DND-41 (cell line): ENCODE measurements around the gene RPS6KC1.

ENCODE experiments used
- ATAC-seq: fragments of 200-7000 bp; cut with Tn5 transposase; 3 replicates; pipeline ENCODE4 v1.9.1; 2021; ENCODE audit warnings: low read depth; ENCODE audit not compliant: insufficient read depth
- DNase-seq: peaks from one replicate; pipeline ENCODE4 v3.0.0-alpha.2; 2020
- H2AFZ ChIP-seq: 2 replicates; pipeline ENCODE4 v1.6.0; 2012; ENCODE audit warnings: low read depth, low read length
- H3K27ac ChIP-seq: 2 replicates; pipeline ENCODE4 v1.5.1; 2012; ENCODE audit warnings: low read length, inconsistent platforms
- H3K27me3 ChIP-seq: fragments of 200-600 bp; sonication (generic); 2 replicates; pipeline ENCODE4 v1.6.0; 2012; ENCODE audit warnings: low read length, mild to moderate bottlenecking, inconsistent platforms; ENCODE audit not compliant: insufficient read depth, poor library complexity
- H3K36me3 ChIP-seq: 2 replicates; pipeline ENCODE4 v1.5.1; 2012; ENCODE audit warnings: low read length, inconsistent platforms; ENCODE audit not compliant: insufficient read depth
- H3K4me1 ChIP-seq: 2 replicates; pipeline ENCODE4 v1.5.1; 2012; ENCODE audit warnings: mild to moderate bottlenecking, low read length; ENCODE audit not compliant: insufficient read depth
- H3K4me2 ChIP-seq: 2 replicates; pipeline ENCODE4 v1.6.0; 2012; ENCODE audit warnings: mild to moderate bottlenecking, moderate library complexity, low read length, inconsistent platforms; ENCODE audit not compliant: insufficient read depth
- H3K4me3 ChIP-seq, 2 experiments: fragments of 200-600 bp in 1 of 2; shearing (Covaris generic) in 1 of 2; 2 replicates each; pipeline ENCODE4 v1.5.1; 2012 to 2016; ENCODE audit warnings: inconsistent platforms in 2 of 2, low read length in 2 of 2, mild to moderate bottlenecking in 2 of 2, low read depth in 1 of 2, moderate library complexity in 1 of 2
- H3K79me2 ChIP-seq: 2 replicates; pipeline ENCODE4 v1.6.0; 2012; ENCODE audit warnings: low read length, inconsistent platforms; ENCODE audit not compliant: insufficient read depth
- H3K9ac ChIP-seq: 2 replicates; pipeline ENCODE4 v1.6.0; 2012; ENCODE audit warnings: low read depth, mild to moderate bottlenecking, inconsistent platforms, low read length, moderate library complexity
- H3K9me3 ChIP-seq: 2 replicates; pipeline ENCODE4 v1.5.1; 2012; ENCODE audit warnings: low read length, moderate library complexity, mild to moderate bottlenecking, inconsistent platforms; ENCODE audit not compliant: insufficient read depth, severe bottlenecking
- H4K20me1 ChIP-seq: 2 replicates; pipeline ENCODE4 v1.6.0; 2012; ENCODE audit warnings: low read length; ENCODE audit not compliant: insufficient read depth
- EZH2 ChIP-seq: IDR thresholded peaks from 3 replicates; pipeline ENCODE4 v1.6.1; 2012; ENCODE audit warnings: borderline replicate concordance, low read depth, mild to moderate bottlenecking, moderate library complexity, low read length, inconsistent platforms; ENCODE audit not compliant: severe bottlenecking
- TF ChIP-seq, protein P1 (sequence below): IDR thresholded peaks from 2 replicates; pipeline ENCODE4 v1.5.1; 2012; ENCODE audit warnings: borderline replicate concordance, low read length, moderate library complexity, mild to moderate bottlenecking; ENCODE audit not compliant: poor library complexity, severe bottlenecking; ENCODE audit errors: extremely low read depth

RPS6KC1 gene

DNA sequence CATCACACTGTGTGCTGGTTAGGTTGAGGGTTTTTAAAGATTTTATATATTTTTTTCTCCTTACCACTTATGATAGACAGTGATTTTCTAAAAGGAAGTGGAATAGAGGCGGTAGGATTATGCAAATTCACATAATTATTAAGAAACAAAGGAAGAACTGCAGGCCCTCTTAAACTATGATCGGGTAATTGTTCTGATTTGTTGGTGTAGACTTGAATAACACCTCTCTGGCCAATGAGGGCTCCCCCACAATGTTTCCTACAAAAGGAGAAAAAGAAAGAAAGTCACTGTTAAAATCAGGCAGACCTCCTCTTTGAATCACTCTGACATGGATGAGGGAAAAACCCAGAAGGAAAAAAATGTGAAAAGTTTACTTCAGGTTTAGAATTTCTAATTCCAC, 241.6 kb downstream of the RPS6KC1 start:
- H3K4me1 ChIP-seq: no peaks in the 10 kb centered on the region
- no peak overlapping the region for H3K4me3 ChIP-seq
- DNase-seq (no peak), ATAC-seq (no peak)
- H3K4me2 ChIP-seq: no peak overlapping the region
- H3K79me2 ChIP-seq: no peaks in the 10 kb centered on the region
- H2AFZ ChIP-seq: no peak overlapping the region
- no peaks in the 10 kb centered on the region for H3K9me3 ChIP-seq
- no peak overlapping the region for H3K9ac ChIP-seq
- H3K27me3 ChIP-seq: no peaks in the 10 kb centered on the region
- TF ChIP-seq, protein P1, sequence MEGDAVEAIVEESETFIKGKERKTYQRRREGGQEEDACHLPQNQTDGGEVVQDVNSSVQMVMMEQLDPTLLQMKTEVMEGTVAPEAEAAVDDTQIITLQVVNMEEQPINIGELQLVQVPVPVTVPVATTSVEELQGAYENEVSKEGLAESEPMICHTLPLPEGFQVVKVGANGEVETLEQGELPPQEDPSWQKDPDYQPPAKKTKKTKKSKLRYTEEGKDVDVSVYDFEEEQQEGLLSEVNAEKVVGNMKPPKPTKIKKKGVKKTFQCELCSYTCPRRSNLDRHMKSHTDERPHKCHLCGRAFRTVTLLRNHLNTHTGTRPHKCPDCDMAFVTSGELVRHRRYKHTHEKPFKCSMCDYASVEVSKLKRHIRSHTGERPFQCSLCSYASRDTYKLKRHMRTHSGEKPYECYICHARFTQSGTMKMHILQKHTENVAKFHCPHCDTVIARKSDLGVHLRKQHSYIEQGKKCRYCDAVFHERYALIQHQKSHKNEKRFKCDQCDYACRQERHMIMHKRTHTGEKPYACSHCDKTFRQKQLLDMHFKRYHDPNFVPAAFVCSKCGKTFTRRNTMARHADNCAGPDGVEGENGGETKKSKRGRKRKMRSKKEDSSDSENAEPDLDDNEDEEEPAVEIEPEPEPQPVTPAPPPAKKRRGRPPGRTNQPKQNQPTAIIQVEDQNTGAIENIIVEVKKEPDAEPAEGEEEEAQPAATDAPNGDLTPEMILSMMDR: no peak
- no peak for TF ChIP-seq EZH2
- no peaks in the 10 kb centered on the region for H3K36me3 ChIP-seq
- H4K20me1 ChIP-seq: no peaks in the 10 kb centered on the region
- H3K27ac ChIP-seq: no peak overlapping the region

DNA sequence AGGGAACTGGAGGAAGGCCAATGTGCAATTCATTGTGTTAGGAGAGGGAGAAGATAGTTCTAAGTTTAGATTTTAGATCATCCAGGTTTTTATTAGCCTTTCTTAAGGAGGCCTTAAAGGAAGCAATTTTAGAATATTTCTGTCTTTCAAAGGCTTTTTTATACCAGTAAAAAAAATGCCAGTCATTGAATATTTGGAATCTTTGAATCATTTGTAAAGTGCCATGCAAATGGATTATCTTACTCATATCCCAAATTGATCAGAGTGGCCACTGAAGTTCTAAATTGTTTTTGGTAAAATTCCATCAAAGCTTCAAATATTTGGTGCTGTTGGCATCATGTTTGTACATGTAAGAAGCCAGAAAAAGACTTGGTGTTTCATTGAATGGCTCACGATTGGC, 244.8 kb downstream of the RPS6KC1 start:
- Histone ChIP-seq H3K4me1 (no peaks in the 10 kb centered on the region), H3K4me2 (no peak overlapping the region), H4K20me1 (no peaks in the 10 kb centered on the region), H3K27me3 (no peaks in the 10 kb centered on the region), H3K9ac (no peak overlapping the region), H3K27ac (no peak overlapping the region), H3K9me3 (no peaks in the 10 kb centered on the region), H2AFZ (no peak overlapping the region), H3K79me2 (no peaks in the 10 kb centered on the region), H3K4me3 (no peak overlapping the region), H3K36me3 (no peaks in the 10 kb centered on the region)
- TF ChIP-seq, protein P1: no peak
- no peak for TF ChIP-seq EZH2
- ATAC-seq (no peak), DNase-seq (no peak)

DNA sequence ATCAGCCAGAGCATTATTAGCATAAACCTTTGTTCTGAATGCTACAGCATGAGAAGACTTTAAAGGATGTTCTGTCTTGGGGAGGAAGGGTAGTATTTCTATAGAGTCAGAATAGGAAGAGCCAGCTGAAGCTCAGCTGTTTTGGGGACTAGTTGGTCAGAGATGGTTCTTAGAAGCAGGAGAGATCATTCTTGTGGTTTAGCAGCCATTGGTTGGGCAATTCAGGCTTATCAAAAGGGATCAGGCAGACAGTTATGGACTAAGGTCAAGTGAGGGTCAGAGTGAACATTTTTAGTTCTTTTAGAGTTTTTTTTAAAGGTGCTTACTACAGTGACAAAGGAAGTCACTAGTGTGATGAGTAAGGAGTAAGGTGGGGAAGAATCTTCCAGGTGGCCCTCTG, 245.5 kb downstream of the RPS6KC1 start:
- no peak for TF ChIP-seq EZH2
- TF ChIP-seq, protein P1: no peak
- H4K20me1 ChIP-seq: no peaks in the 10 kb centered on the region
- no peak overlapping the region for H3K9ac ChIP-seq
- no peak overlapping the region for H2AFZ ChIP-seq
- DNase-seq (no peak), ATAC-seq (no peak)
- no peaks in the 10 kb centered on the region for H3K36me3 ChIP-seq
- H3K79me2 ChIP-seq: no peaks in the 10 kb centered on the region
- H3K4me2 ChIP-seq: no peak overlapping the region
- no peaks in the 10 kb centered on the region for H3K9me3 ChIP-seq
- no peaks in the 10 kb centered on the region for H3K27me3 ChIP-seq
- no peaks in the 10 kb centered on the region for H3K4me1 ChIP-seq
- no peak overlapping the region for H3K27ac ChIP-seq
- H3K4me3 ChIP-seq: no peak overlapping the region

DNA sequence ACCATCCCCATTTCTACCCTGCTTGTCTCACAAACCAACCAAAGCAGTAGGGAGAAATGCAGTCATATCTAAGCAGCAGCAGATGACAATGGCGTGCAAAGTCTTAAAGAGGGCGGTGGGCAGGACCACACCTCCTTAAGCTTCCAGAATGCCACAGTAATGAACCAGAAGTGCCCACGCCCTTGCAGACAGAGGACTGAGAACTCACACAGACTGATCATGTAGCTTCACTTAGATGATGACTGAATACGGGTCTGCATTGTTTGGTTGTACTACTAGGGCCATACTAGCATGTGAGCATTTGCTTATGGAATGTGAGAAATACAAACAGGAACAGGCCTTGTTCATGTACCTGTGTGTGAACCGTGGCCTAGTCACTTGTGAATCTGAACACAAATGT, 246.0 kb downstream of the RPS6KC1 start:
- Histone ChIP-seq H4K20me1 (no peaks in the 10 kb centered on the region), H3K27me3 (no peaks in the 10 kb centered on the region), H3K9me3 (no peaks in the 10 kb centered on the region), H3K79me2 (no peaks in the 10 kb centered on the region), H3K36me3 (no peaks in the 10 kb centered on the region), H3K4me1 (no peaks in the 10 kb centered on the region), H3K27ac (no peak overlapping the region), H3K4me3 (no peak overlapping the region), H3K4me2 (no peak overlapping the region), H3K9ac (no peak overlapping the region), H2AFZ (no peak overlapping the region)
- TF ChIP-seq, protein P1: no peak
- no peak for TF ChIP-seq EZH2
- ATAC-seq: no peak
- DNase-seq: no peak
